Upper lobe of left lung (tissue), 4 donors: Measurements from ENCODE around the gene COL7A1.

ENCODE experiments used
- EP300 ChIP-seq, 4 donors: sonication (generic); formaldehyde crosslinking; IDR thresholded peaks; one replicate each; pipeline ENCODE4 v1.5.1; 2017; ENCODE audit warnings: antibody characterized with exemption in 4 of 4, control low read depth in 2 of 4
- POLR2AphosphoS5 ChIP-seq, 2 donors: sonication (generic); formaldehyde crosslinking; IDR thresholded peaks; one replicate each; pipeline ENCODE4 v1.5.1; 2017; ENCODE audit warnings: antibody characterized with exemption in 2 of 2
- TF ChIP-seq, protein P1 (sequence below), 6 experiments: fragments of 450-650 bp in 4 of 6; fragments of 200-600 bp in 2 of 6; sonication (generic) in 2 of 6; IDR thresholded peaks; one replicate each; pipeline ENCODE4 v1.5.1; 2016 to 2019; ENCODE audit warnings: antibody characterized with exemption in 6 of 6

DNA sequence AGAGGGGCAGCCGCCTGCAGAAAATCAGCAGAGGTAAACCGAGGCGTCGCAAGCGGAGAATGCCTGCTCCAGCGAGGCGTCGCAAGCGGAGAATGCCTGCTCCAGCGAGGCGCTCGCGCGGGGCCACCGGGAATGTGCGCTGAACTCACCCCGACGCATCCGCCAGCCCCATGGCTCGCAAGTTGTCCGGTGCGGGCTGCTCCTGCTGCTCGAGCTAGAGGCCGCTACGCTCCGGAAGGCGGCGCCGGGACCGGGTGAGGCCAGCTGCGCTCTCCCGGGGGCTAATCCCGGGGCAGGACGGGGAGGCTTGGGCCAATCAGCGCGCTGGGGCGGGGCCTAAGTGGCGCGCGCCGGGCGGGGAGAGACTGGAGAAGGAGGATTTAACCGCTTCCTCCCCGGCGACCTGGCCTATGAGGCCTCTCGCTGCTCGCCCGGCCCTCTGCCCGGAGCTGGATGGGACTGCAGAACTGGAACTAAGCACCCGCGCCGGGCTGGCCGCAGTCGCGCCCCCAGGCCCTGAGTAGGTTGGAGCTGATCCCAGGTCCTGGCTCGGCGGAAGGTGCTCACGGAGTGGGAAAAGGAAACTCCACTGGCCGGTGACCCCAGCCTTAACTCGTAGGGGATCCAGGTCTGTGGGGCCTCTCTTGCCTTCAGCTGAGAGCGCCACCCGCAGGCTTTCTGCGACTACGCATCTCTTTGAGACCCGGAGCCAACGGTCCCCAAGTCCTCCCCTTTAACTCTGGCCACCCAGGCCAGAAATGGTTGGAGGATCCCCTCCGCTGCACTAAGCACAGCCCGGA, 40.3 kb upstream of the COL7A1 start, which contains the start of gene SLC26A6:
- TF ChIP-seq, protein P1, sequence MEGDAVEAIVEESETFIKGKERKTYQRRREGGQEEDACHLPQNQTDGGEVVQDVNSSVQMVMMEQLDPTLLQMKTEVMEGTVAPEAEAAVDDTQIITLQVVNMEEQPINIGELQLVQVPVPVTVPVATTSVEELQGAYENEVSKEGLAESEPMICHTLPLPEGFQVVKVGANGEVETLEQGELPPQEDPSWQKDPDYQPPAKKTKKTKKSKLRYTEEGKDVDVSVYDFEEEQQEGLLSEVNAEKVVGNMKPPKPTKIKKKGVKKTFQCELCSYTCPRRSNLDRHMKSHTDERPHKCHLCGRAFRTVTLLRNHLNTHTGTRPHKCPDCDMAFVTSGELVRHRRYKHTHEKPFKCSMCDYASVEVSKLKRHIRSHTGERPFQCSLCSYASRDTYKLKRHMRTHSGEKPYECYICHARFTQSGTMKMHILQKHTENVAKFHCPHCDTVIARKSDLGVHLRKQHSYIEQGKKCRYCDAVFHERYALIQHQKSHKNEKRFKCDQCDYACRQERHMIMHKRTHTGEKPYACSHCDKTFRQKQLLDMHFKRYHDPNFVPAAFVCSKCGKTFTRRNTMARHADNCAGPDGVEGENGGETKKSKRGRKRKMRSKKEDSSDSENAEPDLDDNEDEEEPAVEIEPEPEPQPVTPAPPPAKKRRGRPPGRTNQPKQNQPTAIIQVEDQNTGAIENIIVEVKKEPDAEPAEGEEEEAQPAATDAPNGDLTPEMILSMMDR (IDR thresholded peaks at IDR 0.05), result peak; percentile 21 to 71 (median 52)
- TF ChIP-seq POLR2AphosphoS5 (IDR thresholded peaks at IDR 0.05) (peak in 1 of 2 donors; percentile 83), EP300 (IDR thresholded peaks at IDR 0.05) (no peak)
